Measurements from ENCODE around the gene ABHD17B.
"Not testable (repeated sequence)": the region's sequence is repeated elsewhere in the genome, so short reads cannot be mapped to it uniquely, and the experiment has no call there.

Gene ABHD17B

GRCh38 chr9:71911061-71911907 is at the start of gene ABHD17B, which contains the start of gene C9orf85:
ABHD17B (minus strand) TSS chr9:71911193; CDS start chr9:71875080, 36,113 bp downstream.
C9orf85 (plus strand) TSS chr9:71911639; CDS start chr9:71911735, 96 bp downstream.
- DNase-seq (ENCODE audit: extremely low spot score, insufficient read length, low read depth) (peak; percentile 94), FAIRE-seq (peak; percentile 99)

- DNase-seq (ENCODE audit: extremely low spot score, insufficient read length, low read depth) (no peak), FAIRE-seq (peak; percentile 63)
These were observed 44.4 kb upstream of the ABHD17B start for GRCh38 chr9:71955300-71955915.

GRCh38 chr9:71954652-71955051 is 43.7 kb upstream of the ABHD17B start:
- not testable (repeated sequence) for FAIRE-seq

GRCh38 chr9:71944754-71945375 is 33.9 kb upstream of the ABHD17B start:
- DNase-seq (ENCODE audit: extremely low spot score, insufficient read length, low read depth) = no peak
- FAIRE-seq = no peak

More at GRCh38 chr9:71954652-71955051, 43.7 kb upstream of the ABHD17B start:
- not testable (repeated sequence) for DNase-seq (ENCODE audit: extremely low spot score, insufficient read length, low read depth)

GRCh38 chr9:71941998-71942567 is 31.1 kb upstream of the ABHD17B start:
- peak; percentile 38 for FAIRE-seq
- no peak for DNase-seq (ENCODE audit: extremely low spot score, insufficient read length, low read depth)

- no peak for FAIRE-seq
- no peak for DNase-seq (ENCODE audit: extremely low spot score, insufficient read length, low read depth)
These were observed 30.1 kb upstream of the ABHD17B start for GRCh38 chr9:71941060-71941568.

GRCh38 chr9:71937898-71938297 is 26.9 kb upstream of the ABHD17B start:
- FAIRE-seq (no peak), DNase-seq (ENCODE audit: extremely low spot score, insufficient read length, low read depth) (no peak)

- no peak for DNase-seq (ENCODE audit: extremely low spot score, insufficient read length, low read depth)
- no peak for FAIRE-seq
These were observed 26.2 kb upstream of the ABHD17B start for GRCh38 chr9:71937070-71937625.

GRCh38 chr9:71936066-71936465 is 25.1 kb upstream of the ABHD17B start:
- no peak for DNase-seq (ENCODE audit: extremely low spot score, insufficient read length, low read depth)
- FAIRE-seq = no peak

GRCh38 chr9:71931166-71931565 is 20.2 kb upstream of the ABHD17B start:
- DNase-seq (ENCODE audit: extremely low spot score, insufficient read length, low read depth) (no peak), FAIRE-seq (no peak)

- no peak for DNase-seq (ENCODE audit: extremely low spot score, insufficient read length, low read depth)
- no peak for FAIRE-seq
These were observed 18.9 kb upstream of the ABHD17B start for GRCh38 chr9:71929791-71930440.

GRCh38 chr9:71929223-71929622 is 18.2 kb upstream of the ABHD17B start:
- no peak for FAIRE-seq
- DNase-seq (ENCODE audit: extremely low spot score, insufficient read length, low read depth) = no peak

- no peak for DNase-seq (ENCODE audit: extremely low spot score, insufficient read length, low read depth)
- FAIRE-seq = no peak
These were observed 17.8 kb upstream of the ABHD17B start for GRCh38 chr9:71928806-71929205.

GRCh38 chr9:71928376-71928775 is 17.4 kb upstream of the ABHD17B start:
- DNase-seq (ENCODE audit: extremely low spot score, insufficient read length, low read depth) = no peak
- FAIRE-seq = no peak

GRCh38 chr9:71925834-71926233 is 14.8 kb upstream of the ABHD17B start:
- DNase-seq (ENCODE audit: extremely low spot score, insufficient read length, low read depth) (no peak), FAIRE-seq (peak; percentile 42)

GRCh38 chr9:71924576-71924975 is 13.6 kb upstream of the ABHD17B start:
- FAIRE-seq (no peak), DNase-seq (ENCODE audit: extremely low spot score, insufficient read length, low read depth) (no peak)

GRCh38 chr9:71921190-71921814 is 10.3 kb upstream of the ABHD17B start:
- no peak for FAIRE-seq
- DNase-seq (ENCODE audit: extremely low spot score, insufficient read length, low read depth) = no peak

- DNase-seq (ENCODE audit: extremely low spot score, insufficient read length, low read depth) = no peak
- no peak for FAIRE-seq
These were observed 9.6 kb upstream of the ABHD17B start for GRCh38 chr9:71920456-71921189.

Measured in GM18507 (cell line).